LNCaP clone FGC (cell line): Measurements from ENCODE around the gene CLCA1.

Experiments used
- DNase-seq: peaks from one replicate; pipeline ENCODE4 v3.0.0-alpha.2; 2011; ENCODE audit warnings: low read depth
- H3K4me3 ChIP-seq: 2 replicates; pipeline ENCODE4 v1.5.1; 2011; ENCODE audit warnings: mild to moderate bottlenecking, low read depth, low read length, control low read depth
- CTCF ChIP-seq: IDR thresholded peaks from 2 replicates; pipeline ENCODE4 v1.5.1; 2012; ENCODE audit warnings: mild to moderate bottlenecking; ENCODE audit not compliant: control insufficient read depth, insufficient read depth; ENCODE audit errors: extremely low read depth

CLCA1 gene

GRCh38 chr1:86445919-86446318 lies 22.8 kb upstream of the CLCA1 start:
- no peak overlapping the region for H3K4me3 ChIP-seq
- DNase-seq = no peak
- TF ChIP-seq CTCF = no peak

- no peak for DNase-seq
- no peak for TF ChIP-seq CTCF
These were observed 21.4 kb upstream of the CLCA1 start for GRCh38 chr1:86447198-86447790.

GRCh38 chr1:86448670-86449069 lies 20.1 kb upstream of the CLCA1 start:
- no peak overlapping the region for H3K4me3 ChIP-seq
- no peak for TF ChIP-seq CTCF
- DNase-seq = no peak

More at GRCh38 chr1:86447198-86447790, 21.4 kb upstream of the CLCA1 start:
- H3K4me3 ChIP-seq = no peak overlapping the region

GRCh38 chr1:86449103-86449502 lies 19.6 kb upstream of the CLCA1 start:
- no peak for DNase-seq
- H3K4me3 ChIP-seq = no peak overlapping the region
- no peak for TF ChIP-seq CTCF

- TF ChIP-seq CTCF = no peak
- DNase-seq = no peak
- H3K4me3 ChIP-seq = no peak overlapping the region
These were observed 17.9 kb upstream of the CLCA1 start for GRCh38 chr1:86450847-86451246.

- no peak for TF ChIP-seq CTCF
- no peak overlapping the region for H3K4me3 ChIP-seq
These were observed 15.1 kb upstream of the CLCA1 start for GRCh38 chr1:86453664-86454063.

GRCh38 chr1:86455073-86455472 lies 13.7 kb upstream of the CLCA1 start:
- no peak for TF ChIP-seq CTCF
- H3K4me3 ChIP-seq = no peak overlapping the region
- DNase-seq = no peak

More at GRCh38 chr1:86453664-86454063, 15.1 kb upstream of the CLCA1 start:
- no peak for DNase-seq
